Sigmoid colon (tissue), 3 donors: ENCODE data around the gene LRRN4.

ENCODE experiments used
- CTCF ChIP-seq, 4 experiments: fragments of 450-650 bp in 3 of 4; fragments of 200-600 bp in 1 of 4; IDR thresholded peaks; one replicate each; pipeline ENCODE4 v1.5.1; 2016 to 2019; ENCODE audit warnings: antibody characterized with exemption in 4 of 4, mild to moderate bottlenecking in 3 of 4, moderate library complexity in 2 of 4
- POLR2A ChIP-seq, 2 donors: fragments of 450-650 bp; IDR thresholded peaks; one replicate each; pipeline ENCODE4 v1.6.1; 2016; ENCODE audit warnings: antibody characterized with exemption in 2 of 2, mild to moderate bottlenecking in 2 of 2, moderate library complexity in 2 of 2

DNA sequence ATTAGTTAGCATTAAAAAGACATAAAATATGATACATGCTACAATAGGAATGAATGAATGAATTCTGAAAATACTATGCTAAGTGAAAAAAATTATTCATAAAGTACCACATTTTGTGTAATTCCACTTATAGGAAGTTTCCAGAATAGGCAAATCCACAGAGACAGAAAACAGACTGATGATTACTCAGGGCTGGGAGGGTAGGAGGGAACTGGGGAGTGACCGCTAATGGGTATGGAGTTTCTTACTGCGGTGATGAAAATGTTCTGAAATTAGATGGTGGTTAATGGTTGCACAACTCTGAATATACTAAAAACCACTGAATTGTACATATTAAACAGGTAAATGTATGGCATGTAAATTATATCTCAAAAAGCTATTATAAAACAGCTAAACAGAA is 46.4 kb upstream of the LRRN4 start:
- no peak for TF ChIP-seq CTCF (IDR thresholded peaks at IDR 0.05)
- TF ChIP-seq POLR2A (IDR thresholded peaks at IDR 0.05), result no peak
